ENCODE measurements around the gene TRAK1. TPM values are rescaled to one million over a fixed set of nuclear protein-coding genes. Genes with fewer than 3 reads are reported as not detected.

The TRAK1 gene
- total RNA-seq, 1 donor from 2014 or later = 53.8 TPM

DNA sequence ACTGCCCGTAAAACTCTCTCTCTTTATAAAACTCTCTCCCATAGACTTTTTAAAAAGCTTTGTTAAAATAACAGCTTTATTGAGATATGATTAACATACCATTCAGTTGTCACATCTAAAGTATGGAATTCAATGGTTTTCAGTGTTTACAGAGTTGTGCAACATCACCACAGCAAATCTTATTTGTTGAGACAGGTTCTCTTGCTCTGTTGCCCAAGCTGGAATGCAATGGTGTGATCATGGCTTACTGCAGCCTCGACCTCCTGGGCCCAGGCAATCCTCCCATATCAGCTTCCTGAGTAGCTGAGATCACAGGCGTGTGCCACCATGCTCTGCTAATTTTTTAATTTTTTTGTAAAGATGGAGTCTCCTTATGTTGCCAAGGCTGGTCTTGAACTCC lies 35.9 kb upstream of the TRAK1 start:
- TF ChIP-seq, protein P1, sequence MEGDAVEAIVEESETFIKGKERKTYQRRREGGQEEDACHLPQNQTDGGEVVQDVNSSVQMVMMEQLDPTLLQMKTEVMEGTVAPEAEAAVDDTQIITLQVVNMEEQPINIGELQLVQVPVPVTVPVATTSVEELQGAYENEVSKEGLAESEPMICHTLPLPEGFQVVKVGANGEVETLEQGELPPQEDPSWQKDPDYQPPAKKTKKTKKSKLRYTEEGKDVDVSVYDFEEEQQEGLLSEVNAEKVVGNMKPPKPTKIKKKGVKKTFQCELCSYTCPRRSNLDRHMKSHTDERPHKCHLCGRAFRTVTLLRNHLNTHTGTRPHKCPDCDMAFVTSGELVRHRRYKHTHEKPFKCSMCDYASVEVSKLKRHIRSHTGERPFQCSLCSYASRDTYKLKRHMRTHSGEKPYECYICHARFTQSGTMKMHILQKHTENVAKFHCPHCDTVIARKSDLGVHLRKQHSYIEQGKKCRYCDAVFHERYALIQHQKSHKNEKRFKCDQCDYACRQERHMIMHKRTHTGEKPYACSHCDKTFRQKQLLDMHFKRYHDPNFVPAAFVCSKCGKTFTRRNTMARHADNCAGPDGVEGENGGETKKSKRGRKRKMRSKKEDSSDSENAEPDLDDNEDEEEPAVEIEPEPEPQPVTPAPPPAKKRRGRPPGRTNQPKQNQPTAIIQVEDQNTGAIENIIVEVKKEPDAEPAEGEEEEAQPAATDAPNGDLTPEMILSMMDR (IDR thresholded peaks at IDR 0.05; ENCODE audit: unreplicated experiment) = no peak
- Mint-ChIP-seq H3K9me3 (ENCODE audit: low read depth) (no peaks in the 10 kb centered on the region), H3K4me1 (ENCODE audit: low read depth) (peaks cover 26% of the 10 kb centered on the region), H3K4me3 (ENCODE audit: low read depth) (no peak overlapping the region), H3K27ac (peak overlapping the region; percentile 59), H3K36me3 (ENCODE audit: insufficient read depth) (no peaks in the 10 kb centered on the region), H3K27me3 (no peaks in the 10 kb centered on the region)
- DNase-seq (ENCODE audit: low spot score, unreplicated experiment) = no peak

DNA sequence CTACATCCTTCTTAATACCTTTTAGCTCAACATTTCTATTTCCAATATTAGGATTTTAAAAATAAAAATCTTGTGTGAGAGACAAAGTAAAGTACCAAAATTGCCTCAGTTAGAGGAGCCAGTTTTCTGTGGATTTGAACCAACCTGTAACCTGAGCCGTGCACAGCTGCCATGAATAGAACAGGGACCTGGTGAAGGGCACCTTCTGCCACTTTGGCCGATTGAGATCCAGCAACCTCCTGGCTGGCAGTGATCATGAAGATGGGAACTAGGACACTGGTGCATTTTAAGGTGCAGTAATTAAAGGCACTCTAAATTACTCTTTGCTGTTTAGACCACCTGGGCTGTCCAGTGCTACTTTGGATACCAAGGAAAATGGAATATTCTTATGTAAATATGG lies 34.3 kb upstream of the TRAK1 start:
- no peaks in the 10 kb centered on the region for H3K27me3 Mint-ChIP-seq
- H3K4me1 Mint-ChIP-seq (ENCODE audit: low read depth) = peaks cover 25% of the 10 kb centered on the region
- no peak overlapping the region for H3K27ac Mint-ChIP-seq
- no peak overlapping the region for H3K4me3 Mint-ChIP-seq (ENCODE audit: low read depth)
- TF ChIP-seq, protein P1 (IDR thresholded peaks at IDR 0.05; ENCODE audit: unreplicated experiment) = no peak
- DNase-seq (ENCODE audit: low spot score, unreplicated experiment) = no peak
- no peaks in the 10 kb centered on the region for H3K9me3 Mint-ChIP-seq (ENCODE audit: low read depth)
- no peaks in the 10 kb centered on the region for H3K36me3 Mint-ChIP-seq (ENCODE audit: insufficient read depth)

DNA sequence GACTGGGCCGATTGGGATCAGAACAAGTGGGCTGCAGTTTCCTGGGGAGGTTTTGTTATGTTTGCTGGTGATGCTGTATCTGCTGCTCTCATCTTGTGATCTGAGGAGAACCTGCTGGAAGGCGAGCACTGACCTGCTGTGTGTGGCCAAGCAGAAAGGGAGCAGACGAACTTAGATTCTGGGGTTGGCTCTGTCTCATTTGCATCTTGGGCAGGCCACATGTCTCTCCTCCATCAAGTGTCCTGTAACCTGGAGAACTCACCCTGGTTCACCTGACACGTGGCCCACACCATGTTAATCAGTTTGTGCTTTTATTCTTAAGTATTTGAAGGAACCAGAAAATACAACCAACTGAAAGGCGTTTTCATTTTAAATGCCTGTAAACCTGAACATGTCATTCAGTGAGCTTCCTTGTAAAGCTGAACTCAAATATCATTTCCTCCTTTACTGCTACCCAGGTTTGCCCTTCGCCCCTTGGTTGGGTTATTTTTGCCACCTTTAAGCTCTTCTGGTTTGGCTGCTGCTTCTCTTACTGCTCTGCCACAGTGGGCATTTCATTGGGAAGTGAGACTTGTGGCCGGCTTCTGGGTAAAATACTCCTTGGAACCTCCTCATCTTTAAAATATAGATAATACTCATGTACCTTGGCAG lies 33.5 kb upstream of the TRAK1 start:
- H3K4me1 Mint-ChIP-seq (ENCODE audit: low read depth) = peaks cover 19% of the 10 kb centered on the region
- H3K36me3 Mint-ChIP-seq (ENCODE audit: insufficient read depth) = no peaks in the 10 kb centered on the region
- H3K4me3 Mint-ChIP-seq (ENCODE audit: low read depth) = no peak overlapping the region
- TF ChIP-seq, protein P1 (IDR thresholded peaks at IDR 0.05; ENCODE audit: unreplicated experiment) = no peak
- peak overlapping the region; percentile 40 for H3K27ac Mint-ChIP-seq
- H3K27me3 Mint-ChIP-seq = no peaks in the 10 kb centered on the region
- DNase-seq (ENCODE audit: low spot score, unreplicated experiment) = no peak
- no peaks in the 10 kb centered on the region for H3K9me3 Mint-ChIP-seq (ENCODE audit: low read depth)

DNA sequence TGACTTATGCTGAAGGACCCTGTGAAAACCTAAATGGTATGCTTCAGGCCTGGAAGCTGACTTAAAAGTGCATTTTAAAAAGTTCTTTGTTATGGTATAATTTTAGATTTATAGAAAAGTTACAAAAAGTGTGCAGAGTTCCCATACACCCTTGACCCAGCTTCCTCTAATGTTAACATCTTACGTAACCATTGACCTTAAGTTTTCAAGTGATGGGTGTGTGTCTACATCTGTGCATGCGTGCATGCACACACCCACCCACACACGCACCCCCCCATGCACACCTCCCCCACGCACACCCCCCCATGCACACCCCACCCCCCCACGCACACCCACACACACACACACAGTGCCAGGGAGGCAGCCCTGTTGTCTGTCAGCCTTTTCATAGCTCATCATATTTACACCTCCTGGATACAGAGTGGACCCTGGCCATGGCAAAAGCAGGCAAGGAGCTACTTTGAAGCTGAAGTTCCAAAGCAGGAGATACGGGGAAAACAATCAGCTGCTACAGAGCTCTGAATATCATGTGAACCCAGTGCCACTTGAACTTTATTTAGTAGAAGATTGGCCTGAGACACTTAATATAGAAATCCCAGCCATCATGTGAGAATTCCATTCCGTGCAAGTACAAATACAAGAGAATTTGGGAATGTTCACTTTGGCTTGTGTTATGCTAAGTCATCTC lies 30.0 kb upstream of the TRAK1 start:
- no peak overlapping the region for H3K4me3 Mint-ChIP-seq (ENCODE audit: low read depth)
- peak overlapping the region; percentile 2 for H3K27ac Mint-ChIP-seq
- no peaks in the 10 kb centered on the region for H3K27me3 Mint-ChIP-seq
- H3K36me3 Mint-ChIP-seq (ENCODE audit: insufficient read depth) = no peaks in the 10 kb centered on the region
- TF ChIP-seq, protein P1 (IDR thresholded peaks at IDR 0.05; ENCODE audit: unreplicated experiment) = no peak
- H3K4me1 Mint-ChIP-seq (ENCODE audit: low read depth) = peaks cover 7% of the 10 kb centered on the region
- H3K9me3 Mint-ChIP-seq (ENCODE audit: low read depth) = no peaks in the 10 kb centered on the region
- DNase-seq (ENCODE audit: low spot score, unreplicated experiment) = no peak

DNA sequence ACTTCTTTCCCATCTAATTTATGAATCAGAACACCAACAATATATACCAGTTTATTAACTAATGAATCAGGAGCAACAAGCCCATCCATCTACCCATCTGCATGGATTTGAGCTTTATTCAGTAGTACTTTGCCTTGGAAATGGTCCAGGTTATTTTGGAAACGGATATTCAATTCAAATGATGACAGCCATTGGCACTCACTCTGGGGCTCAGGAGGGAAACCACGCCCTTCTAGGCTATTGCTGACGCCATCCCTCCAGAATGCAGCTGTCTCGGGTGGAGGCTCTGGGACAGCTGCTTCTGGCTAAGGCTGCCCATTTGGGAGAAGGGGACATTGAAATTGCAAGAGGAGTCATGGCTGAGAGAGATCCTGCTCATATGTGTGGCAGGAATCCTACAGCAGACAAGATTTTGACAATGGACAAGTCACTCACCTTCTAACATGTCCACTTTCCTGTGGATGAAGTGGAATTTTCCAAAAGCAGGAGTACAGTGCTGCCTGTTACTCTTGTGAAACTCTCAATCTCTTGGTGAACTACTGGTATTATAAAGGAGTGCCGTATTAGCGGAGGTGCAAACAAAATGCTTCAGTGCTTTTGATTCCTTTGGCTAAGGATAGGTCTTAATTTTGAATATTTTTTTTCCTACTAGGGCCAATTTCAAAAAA lies 29.3 kb upstream of the TRAK1 start:
- Mint-ChIP-seq H3K36me3 (ENCODE audit: insufficient read depth) (no peaks in the 10 kb centered on the region), H3K27me3 (no peaks in the 10 kb centered on the region), H3K4me3 (ENCODE audit: low read depth) (no peak overlapping the region), H3K9me3 (ENCODE audit: low read depth) (no peaks in the 10 kb centered on the region), H3K4me1 (ENCODE audit: low read depth) (peaks cover 11% of the 10 kb centered on the region), H3K27ac (peak overlapping the region; percentile 2)
- DNase-seq (ENCODE audit: low spot score, unreplicated experiment) = no peak
- TF ChIP-seq, protein P1 (IDR thresholded peaks at IDR 0.05; ENCODE audit: unreplicated experiment) = no peak
